Stimulated activated naive B cell treated with anti-CD40 and anti-IgM and Interleukin-4, amounts not matched to agents 10 μg/mL and 1 μg/mL and 100 μg/mL, for 72 hours (primary cell): ENCODE measurements around the gene LSG1.

Source experiments
- ATAC-seq, 2 donors: fragments of 150-1000 bp; cut with Tn5 transposase; replicated peaks; 2 replicates each; pipeline ENCODE4 v1.10.0; 2021; ENCODE audit warnings: moderate library complexity in 1 of 2
- DNase-seq: peaks from one replicate; pipeline ENCODE4 v3.0.0; 2021
- H3K27ac Mint-ChIP-seq: one replicate; pipeline ENCODE4 v1.8.0; 2022; ENCODE audit warnings: mild to moderate bottlenecking, mixed read lengths
- H3K27me3 Mint-ChIP-seq, 2 donors: one replicate each; pipeline ENCODE4 v1.8.0; 2022; ENCODE audit warnings: mixed read lengths in 2 of 2
- H3K36me3 Mint-ChIP-seq, 2 donors: one replicate each; pipeline ENCODE4 v1.8.0; 2022; ENCODE audit warnings: mixed read lengths in 2 of 2, mild to moderate bottlenecking in 1 of 2
- H3K4me1 Mint-ChIP-seq, 2 donors: one replicate each; pipeline ENCODE4 v1.8.0; 2022; ENCODE audit warnings: mixed read lengths in 2 of 2, mild to moderate bottlenecking in 1 of 2
- H3K4me3 Mint-ChIP-seq, 2 donors: one replicate each; pipeline ENCODE4 v1.8.0; 2022; ENCODE audit warnings: mild to moderate bottlenecking in 2 of 2, mixed read lengths in 2 of 2, moderate library complexity in 1 of 2
- H3K9me3 Mint-ChIP-seq, 2 donors: one replicate each; pipeline ENCODE4 v1.8.0; 2022; ENCODE audit warnings: mixed read lengths in 2 of 2, mild to moderate bottlenecking in 1 of 2

Gene LSG1

GRCh38 chr3:194682189-194682693 is 10.2 kb upstream of the LSG1 start:
- peaks cover 0 to 2% of the 10 kb centered on the region in 2 donors for H3K36me3 Mint-ChIP-seq
- no peak overlapping the region for H3K27ac Mint-ChIP-seq
- peaks cover 23 to 50% of the 10 kb centered on the region in 2 donors for H3K4me1 Mint-ChIP-seq
- no peaks in the 10 kb centered on the region for H3K9me3 Mint-ChIP-seq
- ATAC-seq (no peak), DNase-seq (no peak)
- H3K27me3 Mint-ChIP-seq, result no peaks in the 10 kb centered on the region
- no peak overlapping the region for H3K4me3 Mint-ChIP-seq

GRCh38 chr3:194680888-194681615 is 9.1 kb upstream of the LSG1 start:
- H3K27me3 Mint-ChIP-seq, result peaks cover 0 to 3% of the 10 kb centered on the region in 2 donors
- H3K27ac Mint-ChIP-seq, result no peak overlapping the region
- peaks cover 19 to 39% of the 10 kb centered on the region in 2 donors for H3K4me1 Mint-ChIP-seq
- no peak for DNase-seq
- H3K9me3 Mint-ChIP-seq, result no peaks in the 10 kb centered on the region
- H3K36me3 Mint-ChIP-seq, result peaks cover 0 to 2% of the 10 kb centered on the region in 2 donors
- H3K4me3 Mint-ChIP-seq, result no peak overlapping the region
- ATAC-seq, result no peak

GRCh38 chr3:194676471-194676870 is 4.5 kb upstream of the LSG1 start:
- H3K36me3 Mint-ChIP-seq, result peaks cover 0 to 4% of the 10 kb centered on the region in 2 donors
- no peaks in the 10 kb centered on the region for H3K9me3 Mint-ChIP-seq
- H3K4me3 Mint-ChIP-seq, result no peak overlapping the region
- H3K27ac Mint-ChIP-seq, result no peak overlapping the region
- ATAC-seq (no peak), DNase-seq (no peak)
- H3K27me3 Mint-ChIP-seq, result peaks cover 0 to 3% of the 10 kb centered on the region in 2 donors
- peaks cover 12 to 14% of the 10 kb centered on the region in 2 donors for H3K4me1 Mint-ChIP-seq

GRCh38 chr3:194675680-194676079 is 3.7 kb upstream of the LSG1 start:
- no peak overlapping the region for H3K27ac Mint-ChIP-seq
- no peaks in the 10 kb centered on the region for H3K9me3 Mint-ChIP-seq

GRCh38 chr3:194675081-194675640 is 3.2 kb upstream of the LSG1 start:
- DNase-seq, result no peak
- Mint-ChIP-seq H3K27ac (no peak overlapping the region), H3K36me3 (peaks cover 0 to 4% of the 10 kb centered on the region in 2 donors), H3K9me3 (no peaks in the 10 kb centered on the region), H3K4me1 (peaks cover 11 to 12% of the 10 kb centered on the region in 2 donors), H3K4me3 (no peak overlapping the region), H3K27me3 (peaks cover 0 to 3% of the 10 kb centered on the region in 2 donors)
- ATAC-seq, result no peak

More at GRCh38 chr3:194675680-194676079, 3.7 kb upstream of the LSG1 start:
- no peak for ATAC-seq
- Mint-ChIP-seq H3K36me3 (peaks cover 0 to 4% of the 10 kb centered on the region in 2 donors), H3K4me3 (no peak overlapping the region), H3K27me3 (peaks cover 0 to 3% of the 10 kb centered on the region in 2 donors), H3K4me1 (peaks cover 11 to 12% of the 10 kb centered on the region in 2 donors)
- no peak for DNase-seq

- Mint-ChIP-seq H3K36me3 (peaks cover under 1 to 14% of the 10 kb centered on the region in 2 donors), H3K27ac (no peak overlapping the region), H3K9me3 (no peaks in the 10 kb centered on the region), H3K27me3 (peaks cover 0 to 3% of the 10 kb centered on the region in 2 donors), H3K4me3 (no peak overlapping the region), H3K4me1 (peaks cover 12 to 15% of the 10 kb centered on the region in 2 donors)
- ATAC-seq (no peak), DNase-seq (no peak)
Measured at GRCh38 chr3:194673761-194674160, 1.8 kb upstream of the LSG1 start.

GRCh38 chr3:194672876-194673275 is 885 bp upstream of the LSG1 start:
- Mint-ChIP-seq H3K27me3 (peaks cover 0 to 3% of the 10 kb centered on the region in 2 donors), H3K4me3 (peak overlapping the region; percentile 99), H3K9me3 (no peaks in the 10 kb centered on the region), H3K36me3 (peaks cover 7 to 21% of the 10 kb centered on the region in 2 donors), H3K4me1 (peaks cover 16 to 18% of the 10 kb centered on the region in 2 donors), H3K27ac (peak overlapping the region; percentile 98)
- peak; percentile 1 to 5 for ATAC-seq
- no peak for DNase-seq

GRCh38 chr3:194671511-194671899 is 486 bp downstream of the LSG1 start:
- ATAC-seq (peak; percentile 36 to 40), DNase-seq (no peak)
- Mint-ChIP-seq H3K36me3 (peaks cover 10 to 32% of the 10 kb centered on the region in 2 donors), H3K4me1 (peaks cover 18 to 19% of the 10 kb centered on the region in 2 donors), H3K27me3 (peaks cover 0 to 2% of the 10 kb centered on the region in 2 donors), H3K9me3 (no peaks in the 10 kb centered on the region), H3K4me3 (peak overlapping the region; percentile 99), H3K27ac (peak overlapping the region; percentile 98)

- peaks cover 13 to 18% of the 10 kb centered on the region in 2 donors for H3K4me1 Mint-ChIP-seq
- no peak for ATAC-seq
- peak overlapping the region; percentile 59 for H3K27ac Mint-ChIP-seq
Measured at GRCh38 chr3:194667363-194667762, 4.6 kb downstream of the LSG1 start.

GRCh38 chr3:194664857-194665256 is 7.1 kb downstream of the LSG1 start:
- no peaks in the 10 kb centered on the region for H3K9me3 Mint-ChIP-seq
- peaks cover 12 to 13% of the 10 kb centered on the region in 2 donors for H3K4me1 Mint-ChIP-seq
- no peak for ATAC-seq
- H3K27ac Mint-ChIP-seq, result no peak overlapping the region
- no peak overlapping the region for H3K4me3 Mint-ChIP-seq
- no peak for DNase-seq
- no peaks in the 10 kb centered on the region for H3K27me3 Mint-ChIP-seq
- H3K36me3 Mint-ChIP-seq, result peaks cover 19 to 62% of the 10 kb centered on the region in 2 donors

More at GRCh38 chr3:194667363-194667762, 4.6 kb downstream of the LSG1 start:
- Mint-ChIP-seq H3K27me3 (no peaks in the 10 kb centered on the region), H3K4me3 (no peak overlapping the region), H3K36me3 (peaks cover 16 to 65% of the 10 kb centered on the region in 2 donors), H3K9me3 (no peaks in the 10 kb centered on the region)
- DNase-seq, result no peak

- H3K9me3 Mint-ChIP-seq, result no peaks in the 10 kb centered on the region
- H3K36me3 Mint-ChIP-seq, result peaks cover 11 to 56% of the 10 kb centered on the region in 2 donors
- no peak for DNase-seq
- H3K4me3 Mint-ChIP-seq, result no peak overlapping the region
- H3K27ac Mint-ChIP-seq, result peak overlapping the region; percentile 14
- no peak for ATAC-seq
- H3K27me3 Mint-ChIP-seq, result no peaks in the 10 kb centered on the region
- peaks cover 5 to 6% of the 10 kb centered on the region in 2 donors for H3K4me1 Mint-ChIP-seq
Measured at GRCh38 chr3:194661946-194662345, 10.0 kb downstream of the LSG1 start.

- H3K27me3 Mint-ChIP-seq, result no peaks in the 10 kb centered on the region
- DNase-seq, result no peak
- no peak for ATAC-seq
- peaks cover 5 to 6% of the 10 kb centered on the region in 2 donors for H3K4me1 Mint-ChIP-seq
- no peak overlapping the region for H3K4me3 Mint-ChIP-seq
- H3K9me3 Mint-ChIP-seq, result no peaks in the 10 kb centered on the region
- H3K27ac Mint-ChIP-seq, result peak overlapping the region; percentile 71
- peaks cover 11 to 53% of the 10 kb centered on the region in 2 donors for H3K36me3 Mint-ChIP-seq
Measured at GRCh38 chr3:194661374-194661773, 10.6 kb downstream of the LSG1 start.

- Mint-ChIP-seq H3K9me3 (no peaks in the 10 kb centered on the region), H3K27ac (no peak overlapping the region), H3K4me3 (no peak overlapping the region), H3K4me1 (peaks cover 5 to 10% of the 10 kb centered on the region in 2 donors), H3K36me3 (peaks cover 13 to 43% of the 10 kb centered on the region in 2 donors), H3K27me3 (no peaks in the 10 kb centered on the region)
- DNase-seq (no peak), ATAC-seq (no peak)
Measured at GRCh38 chr3:194659778-194660177, 12.2 kb downstream of the LSG1 start.

- H3K4me1 Mint-ChIP-seq, result peaks cover 6 to 16% of the 10 kb centered on the region in 2 donors
- peaks cover 17 to 44% of the 10 kb centered on the region in 2 donors for H3K36me3 Mint-ChIP-seq
- no peaks in the 10 kb centered on the region for H3K9me3 Mint-ChIP-seq
- DNase-seq (no peak), ATAC-seq (no peak)
- no peak overlapping the region for H3K27ac Mint-ChIP-seq
- H3K27me3 Mint-ChIP-seq, result no peaks in the 10 kb centered on the region
- no peak overlapping the region for H3K4me3 Mint-ChIP-seq
Measured at GRCh38 chr3:194658477-194659242, 13.3 kb downstream of the LSG1 start.
